AG08396 (cell line): ENCODE measurements around the gene RAC2.
A peak's percentile ranks its signal among the peaks of the same experiment; 100 is the strongest.

Source experiments
- DNase-seq: peaks from one replicate; pipeline ENCODE4 v3.0.0; 2012; ENCODE audit warnings: low spot score, mixed read lengths

RAC2 gene

GRCh38 chr22:37187891-37188761 is 55.9 kb downstream of the RAC2 start, which contains the start of gene C1QTNF6:
C1QTNF6 (minus strand) TSS chr22:37188247; CDS start chr22:37188213, 34 bp downstream.
- no peak for DNase-seq

GRCh38 chr22:37187552-37187890 is 56.5 kb downstream of the RAC2 start:
- DNase-seq, result no peak

GRCh38 chr22:37186997-37187522 is 57.0 kb downstream of the RAC2 start:
- no peak for DNase-seq

GRCh38 chr22:37186228-37186996 is 57.7 kb downstream of the RAC2 start:
- peak; percentile 82 for DNase-seq

- no peak for DNase-seq
Observed at GRCh38 chr22:37185646-37186227, 58.3 kb downstream of the RAC2 start.

GRCh38 chr22:37184816-37185541 is 59.1 kb downstream of the RAC2 start:
- DNase-seq, result no peak

- no peak for DNase-seq
Observed at GRCh38 chr22:37184380-37184755, 59.7 kb downstream of the RAC2 start.

GRCh38 chr22:37183432-37184379 is 60.4 kb downstream of the RAC2 start:
- no peak for DNase-seq

GRCh38 chr22:37182949-37183245 is 61.2 kb downstream of the RAC2 start:
- no peak for DNase-seq

- DNase-seq, result no peak
Observed at GRCh38 chr22:37182101-37182948, 61.7 kb downstream of the RAC2 start.

- no peak for DNase-seq
Observed at GRCh38 chr22:37181681-37182080, 62.4 kb downstream of the RAC2 start.

- no peak for DNase-seq
Observed at GRCh38 chr22:37180531-37181231, 63.4 kb downstream of the RAC2 start.

GRCh38 chr22:37179622-37180420 is 64.2 kb downstream of the RAC2 start:
- DNase-seq, result no peak

- no peak for DNase-seq
Observed at GRCh38 chr22:37179126-37179470, 65.0 kb downstream of the RAC2 start.

GRCh38 chr22:37178350-37179125 is 65.5 kb downstream of the RAC2 start:
- DNase-seq, result no peak

GRCh38 chr22:37177755-37178154 is 66.3 kb downstream of the RAC2 start:
- no peak for DNase-seq

GRCh38 chr22:37177221-37177620 is 66.8 kb downstream of the RAC2 start:
- DNase-seq, result no peak
